ENCODE results near the gene DDX20.

Gene DDX20

GRCh38 chr1:111720977-111721786 lies 34.5 kb upstream of the DDX20 start:
- TF ChIP-seq, protein P1, sequence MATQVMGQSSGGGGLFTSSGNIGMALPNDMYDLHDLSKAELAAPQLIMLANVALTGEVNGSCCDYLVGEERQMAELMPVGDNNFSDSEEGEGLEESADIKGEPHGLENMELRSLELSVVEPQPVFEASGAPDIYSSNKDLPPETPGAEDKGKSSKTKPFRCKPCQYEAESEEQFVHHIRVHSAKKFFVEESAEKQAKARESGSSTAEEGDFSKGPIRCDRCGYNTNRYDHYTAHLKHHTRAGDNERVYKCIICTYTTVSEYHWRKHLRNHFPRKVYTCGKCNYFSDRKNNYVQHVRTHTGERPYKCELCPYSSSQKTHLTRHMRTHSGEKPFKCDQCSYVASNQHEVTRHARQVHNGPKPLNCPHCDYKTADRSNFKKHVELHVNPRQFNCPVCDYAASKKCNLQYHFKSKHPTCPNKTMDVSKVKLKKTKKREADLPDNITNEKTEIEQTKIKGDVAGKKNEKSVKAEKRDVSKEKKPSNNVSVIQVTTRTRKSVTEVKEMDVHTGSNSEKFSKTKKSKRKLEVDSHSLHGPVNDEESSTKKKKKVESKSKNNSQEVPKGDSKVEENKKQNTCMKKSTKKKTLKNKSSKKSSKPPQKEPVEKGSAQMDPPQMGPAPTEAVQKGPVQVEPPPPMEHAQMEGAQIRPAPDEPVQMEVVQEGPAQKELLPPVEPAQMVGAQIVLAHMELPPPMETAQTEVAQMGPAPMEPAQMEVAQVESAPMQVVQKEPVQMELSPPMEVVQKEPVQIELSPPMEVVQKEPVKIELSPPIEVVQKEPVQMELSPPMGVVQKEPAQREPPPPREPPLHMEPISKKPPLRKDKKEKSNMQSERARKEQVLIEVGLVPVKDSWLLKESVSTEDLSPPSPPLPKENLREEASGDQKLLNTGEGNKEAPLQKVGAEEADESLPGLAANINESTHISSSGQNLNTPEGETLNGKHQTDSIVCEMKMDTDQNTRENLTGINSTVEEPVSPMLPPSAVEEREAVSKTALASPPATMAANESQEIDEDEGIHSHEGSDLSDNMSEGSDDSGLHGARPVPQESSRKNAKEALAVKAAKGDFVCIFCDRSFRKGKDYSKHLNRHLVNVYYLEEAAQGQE (IDR thresholded peaks at IDR 0.05; ENCODE audit: insufficient read depth in 1 of 2, low read depth in 2 of 2, low read length in 2 of 2): no peak
- TF ChIP-seq POLR2AphosphoS5 (IDR thresholded peaks at IDR 0.05; ENCODE audit: low read depth, low read length): no peak
- no peak for TF ChIP-seq SIN3A (IDR thresholded peaks at IDR 0.05; ENCODE audit: borderline replicate concordance, insufficient read depth, low read length)
- TF ChIP-seq TAF1 (IDR thresholded peaks at IDR 0.05; ENCODE audit: borderline replicate concordance, insufficient read depth, low read length): no peak
- TF ChIP-seq FOXP2 (optimal IDR thresholded peaks at IDR 0.05; ENCODE audit: borderline replicate concordance, extremely low read depth, extremely low read length, insufficient read depth): no peak

GRCh38 chr1:111723091-111723806 lies 32.5 kb upstream of the DDX20 start:
- no peak for TF ChIP-seq FOXP2 (optimal IDR thresholded peaks at IDR 0.05; ENCODE audit: borderline replicate concordance, extremely low read depth, extremely low read length, insufficient read depth)
- no peak for TF ChIP-seq TAF1 (IDR thresholded peaks at IDR 0.05; ENCODE audit: borderline replicate concordance, insufficient read depth, low read length)
- no peak for TF ChIP-seq SIN3A (IDR thresholded peaks at IDR 0.05; ENCODE audit: borderline replicate concordance, insufficient read depth, low read length)
- no peak for TF ChIP-seq POLR2AphosphoS5 (IDR thresholded peaks at IDR 0.05; ENCODE audit: low read depth, low read length)
- TF ChIP-seq, protein P1 (IDR thresholded peaks at IDR 0.05; ENCODE audit: insufficient read depth in 1 of 2, low read depth in 2 of 2, low read length in 2 of 2): no peak

DNA sequence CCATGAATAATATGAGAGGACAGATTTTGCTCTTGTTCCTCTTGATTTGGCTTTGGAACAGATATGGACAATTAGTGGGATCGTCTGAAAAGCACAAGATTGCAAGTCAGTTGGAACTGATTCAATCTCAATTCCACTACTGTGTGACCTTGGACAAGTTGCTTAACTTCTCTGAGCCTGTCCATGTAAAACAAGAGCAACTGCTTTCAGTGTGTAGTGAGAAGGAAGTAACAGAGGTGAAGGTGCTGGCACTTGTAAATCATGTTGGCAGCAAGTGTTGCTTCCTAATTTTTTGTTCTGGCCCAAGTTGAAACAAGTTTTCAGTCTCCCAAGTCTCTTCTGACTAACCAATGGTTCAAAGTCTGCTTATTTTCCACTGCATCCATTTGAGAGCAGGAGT lies 31.8 kb upstream of the DDX20 start:
- TF ChIP-seq TAF1 (IDR thresholded peaks at IDR 0.05; ENCODE audit: borderline replicate concordance, insufficient read depth, low read length) (no peak), POLR2AphosphoS5 (IDR thresholded peaks at IDR 0.05; ENCODE audit: low read depth, low read length) (no peak), SIN3A (IDR thresholded peaks at IDR 0.05; ENCODE audit: borderline replicate concordance, insufficient read depth, low read length) (no peak), FOXP2 (optimal IDR thresholded peaks at IDR 0.05; ENCODE audit: borderline replicate concordance, extremely low read depth, extremely low read length, insufficient read depth) (no peak)
- TF ChIP-seq, protein P1 (IDR thresholded peaks at IDR 0.05; ENCODE audit: insufficient read depth in 1 of 2, low read depth in 2 of 2, low read length in 2 of 2): no peak

- TF ChIP-seq TAF1 (IDR thresholded peaks at IDR 0.05; ENCODE audit: borderline replicate concordance, insufficient read depth, low read length): no peak
- TF ChIP-seq, protein P1 (IDR thresholded peaks at IDR 0.05; ENCODE audit: insufficient read depth in 1 of 2, low read depth in 2 of 2, low read length in 2 of 2): no peak
- TF ChIP-seq SIN3A (IDR thresholded peaks at IDR 0.05; ENCODE audit: borderline replicate concordance, insufficient read depth, low read length): no peak
- TF ChIP-seq FOXP2 (optimal IDR thresholded peaks at IDR 0.05; ENCODE audit: borderline replicate concordance, extremely low read depth, extremely low read length, insufficient read depth): no peak
- TF ChIP-seq POLR2AphosphoS5 (IDR thresholded peaks at IDR 0.05; ENCODE audit: low read depth, low read length): no peak
Observed at GRCh38 chr1:111725192-111725591, 30.5 kb upstream of the DDX20 start.
